ENCODE measurements around the gene ENPP7.

ENPP7 gene, protein sequence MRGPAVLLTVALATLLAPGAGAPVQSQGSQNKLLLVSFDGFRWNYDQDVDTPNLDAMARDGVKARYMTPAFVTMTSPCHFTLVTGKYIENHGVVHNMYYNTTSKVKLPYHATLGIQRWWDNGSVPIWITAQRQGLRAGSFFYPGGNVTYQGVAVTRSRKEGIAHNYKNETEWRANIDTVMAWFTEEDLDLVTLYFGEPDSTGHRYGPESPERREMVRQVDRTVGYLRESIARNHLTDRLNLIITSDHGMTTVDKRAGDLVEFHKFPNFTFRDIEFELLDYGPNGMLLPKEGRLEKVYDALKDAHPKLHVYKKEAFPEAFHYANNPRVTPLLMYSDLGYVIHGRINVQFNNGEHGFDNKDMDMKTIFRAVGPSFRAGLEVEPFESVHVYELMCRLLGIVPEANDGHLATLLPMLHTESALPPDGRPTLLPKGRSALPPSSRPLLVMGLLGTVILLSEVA

DNA sequence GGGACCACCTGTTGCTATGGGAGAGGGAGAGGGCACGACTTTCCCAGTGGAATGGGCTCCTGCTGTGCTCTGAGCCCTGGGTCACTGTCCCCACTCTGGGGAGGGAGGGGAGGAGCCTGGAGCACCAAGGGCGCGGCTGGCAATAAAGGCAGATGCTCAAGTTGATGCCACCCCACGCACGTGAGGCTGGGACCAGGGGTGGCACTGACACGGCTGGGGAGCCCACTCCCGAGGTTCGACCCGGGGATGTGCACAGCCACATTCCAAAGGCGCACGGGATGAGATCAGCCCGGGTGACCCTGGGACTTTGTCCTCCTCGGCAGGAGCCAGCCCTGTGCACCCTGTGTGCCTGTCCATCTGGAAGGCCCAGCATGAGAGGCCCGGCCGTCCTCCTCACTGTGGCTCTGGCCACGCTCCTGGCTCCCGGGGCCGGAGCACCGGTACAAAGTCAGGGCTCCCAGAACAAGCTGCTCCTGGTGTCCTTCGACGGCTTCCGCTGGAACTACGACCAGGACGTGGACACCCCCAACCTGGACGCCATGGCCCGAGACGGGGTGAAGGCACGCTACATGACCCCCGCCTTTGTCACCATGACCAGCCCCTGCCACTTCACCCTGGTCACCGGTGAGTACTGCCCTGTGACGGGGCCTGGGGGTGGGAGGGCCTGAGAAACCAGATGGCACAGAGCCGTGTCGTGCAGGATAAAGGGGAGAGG lies at the start of gene ENPP7:
ENPP7 (plus strand) TSS at position 175 of the 715 bp plus-strand sequence; CDS start at position 372, 197 bp downstream.
- H3K9me2 ChIP-seq (replicated peaks; ENCODE audit: insufficient read depth, low read length) = no peaks in the 10 kb centered on the region
- no peak within 1 kb of the TSS for H2AFZ ChIP-seq (ENCODE audit: low read depth, low read length, severe bottlenecking)
- no peaks in the 10 kb centered on the region for H3K36me3 ChIP-seq (ENCODE audit: low read length)
- no peak within 1 kb of the TSS for H3K4me2 ChIP-seq (ENCODE audit: low read depth, low read length, poor library complexity, severe bottlenecking)
- H3K27me3 ChIP-seq (ENCODE audit: low read length) = no peaks in the 10 kb centered on the region
- no peaks in the 10 kb centered on the region for H3F3A ChIP-seq (ENCODE audit: insufficient read depth)
- H3K4me3 ChIP-seq (ENCODE audit: insufficient read depth, low read length, poor library complexity, severe bottlenecking) = no peak within 1 kb of the TSS
- TF ChIP-seq EZH2phosphoT487 (conservative IDR thresholded peaks at IDR 0.05; ENCODE audit: low read length) = no peak
- TF ChIP-seq, protein P1, sequence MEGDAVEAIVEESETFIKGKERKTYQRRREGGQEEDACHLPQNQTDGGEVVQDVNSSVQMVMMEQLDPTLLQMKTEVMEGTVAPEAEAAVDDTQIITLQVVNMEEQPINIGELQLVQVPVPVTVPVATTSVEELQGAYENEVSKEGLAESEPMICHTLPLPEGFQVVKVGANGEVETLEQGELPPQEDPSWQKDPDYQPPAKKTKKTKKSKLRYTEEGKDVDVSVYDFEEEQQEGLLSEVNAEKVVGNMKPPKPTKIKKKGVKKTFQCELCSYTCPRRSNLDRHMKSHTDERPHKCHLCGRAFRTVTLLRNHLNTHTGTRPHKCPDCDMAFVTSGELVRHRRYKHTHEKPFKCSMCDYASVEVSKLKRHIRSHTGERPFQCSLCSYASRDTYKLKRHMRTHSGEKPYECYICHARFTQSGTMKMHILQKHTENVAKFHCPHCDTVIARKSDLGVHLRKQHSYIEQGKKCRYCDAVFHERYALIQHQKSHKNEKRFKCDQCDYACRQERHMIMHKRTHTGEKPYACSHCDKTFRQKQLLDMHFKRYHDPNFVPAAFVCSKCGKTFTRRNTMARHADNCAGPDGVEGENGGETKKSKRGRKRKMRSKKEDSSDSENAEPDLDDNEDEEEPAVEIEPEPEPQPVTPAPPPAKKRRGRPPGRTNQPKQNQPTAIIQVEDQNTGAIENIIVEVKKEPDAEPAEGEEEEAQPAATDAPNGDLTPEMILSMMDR (IDR thresholded peaks at IDR 0.05; ENCODE audit: insufficient read depth, low read length, poor library complexity, severe bottlenecking) = no peak
- no peak within 1 kb of the TSS for H3K27ac ChIP-seq (ENCODE audit: low read depth, low read length)
- H3K9ac ChIP-seq (ENCODE audit: low read length) = no peak within 1 kb of the TSS
- no peaks in the 10 kb centered on the region for H4K20me1 ChIP-seq (ENCODE audit: low read depth, low read length)
- no peaks in the 10 kb centered on the region for H3K79me2 ChIP-seq (ENCODE audit: insufficient read depth, low read length)
- no peaks in the 10 kb centered on the region for H3K9me3 ChIP-seq (ENCODE audit: insufficient read depth, low read length)

DNA sequence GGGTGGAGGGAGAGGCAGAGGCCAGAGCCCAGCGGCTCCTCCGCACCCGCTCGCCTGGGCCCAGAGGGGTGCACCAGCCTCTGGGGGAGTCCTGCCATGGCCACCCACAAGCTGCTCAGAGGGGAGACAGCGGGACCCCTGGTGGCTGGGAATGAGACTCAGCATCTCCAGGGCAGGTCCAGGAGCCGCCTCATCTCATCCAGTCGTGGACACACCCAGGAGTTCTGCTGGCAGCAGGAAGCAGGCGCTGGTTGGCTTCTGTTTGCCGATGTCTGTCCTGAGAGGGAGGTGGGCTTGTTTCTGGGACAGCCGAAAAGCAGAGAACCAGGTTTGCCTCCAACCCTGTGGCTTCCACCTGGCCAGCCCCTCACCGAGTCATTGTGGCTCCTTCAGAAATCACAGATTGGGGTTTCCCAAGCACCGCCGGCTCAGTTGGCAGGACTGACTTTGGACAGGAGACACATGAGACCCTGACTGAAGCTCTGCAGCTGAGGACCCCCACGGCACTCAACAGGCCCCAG lies 49.6 kb upstream of the ENPP7 start:
- H3K9ac ChIP-seq (ENCODE audit: low read length) = no peak overlapping the region
- no peaks in the 10 kb centered on the region for H3F3A ChIP-seq (ENCODE audit: insufficient read depth)
- H3K4me3 ChIP-seq (ENCODE audit: insufficient read depth, low read length, poor library complexity, severe bottlenecking) = no peak overlapping the region
- H3K79me2 ChIP-seq (ENCODE audit: insufficient read depth, low read length) = no peaks in the 10 kb centered on the region
- no peaks in the 10 kb centered on the region for H3K9me2 ChIP-seq (replicated peaks; ENCODE audit: insufficient read depth, low read length)
- no peaks in the 10 kb centered on the region for H3K9me3 ChIP-seq (ENCODE audit: insufficient read depth, low read length)
- H2AFZ ChIP-seq (ENCODE audit: low read depth, low read length, severe bottlenecking) = no peak overlapping the region
- no peaks in the 10 kb centered on the region for H3K36me3 ChIP-seq (ENCODE audit: low read length)
- no peak overlapping the region for H3K27ac ChIP-seq (ENCODE audit: low read depth, low read length)
- H3K4me2 ChIP-seq (ENCODE audit: low read depth, low read length, poor library complexity, severe bottlenecking) = no peak overlapping the region
- TF ChIP-seq, protein P1 (IDR thresholded peaks at IDR 0.05; ENCODE audit: insufficient read depth, low read length, poor library complexity, severe bottlenecking) = no peak
- H3K27me3 ChIP-seq (ENCODE audit: low read length) = no peaks in the 10 kb centered on the region
- no peaks in the 10 kb centered on the region for H4K20me1 ChIP-seq (ENCODE audit: low read depth, low read length)

DNA sequence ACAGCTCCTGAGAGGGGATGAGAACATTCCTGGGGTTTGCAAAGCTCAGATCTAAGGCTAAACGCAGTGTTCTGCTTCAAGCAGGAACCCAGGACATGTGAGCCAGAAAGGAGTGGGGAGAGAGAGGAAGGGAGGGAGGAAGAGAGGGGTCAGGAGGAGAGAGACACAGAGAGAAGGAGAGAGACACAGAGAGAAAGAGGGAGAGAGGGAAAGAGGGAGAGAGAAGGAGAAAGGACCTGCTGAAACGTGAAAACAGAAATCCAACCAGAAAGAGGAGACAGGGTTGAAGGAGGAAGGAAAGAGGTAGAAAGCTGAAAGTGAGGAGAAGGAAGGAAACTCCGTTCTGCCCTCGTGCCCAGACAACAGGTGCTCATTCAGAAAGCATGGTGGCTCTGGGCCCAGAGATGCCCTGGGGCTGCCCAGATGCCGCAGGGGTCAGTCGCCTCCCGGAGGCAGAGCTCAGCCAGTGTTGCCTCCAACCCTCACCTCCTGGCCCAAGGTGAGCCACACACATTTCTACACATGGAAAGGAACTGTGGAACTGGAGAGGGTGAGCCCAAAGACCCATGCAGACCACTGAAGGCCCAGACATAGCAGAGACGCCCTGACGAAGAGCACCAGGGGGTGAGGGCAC lies 49.0 kb upstream of the ENPP7 start:
- Histone ChIP-seq H4K20me1 (ENCODE audit: low read depth, low read length) (no peaks in the 10 kb centered on the region), H2AFZ (ENCODE audit: low read depth, low read length, severe bottlenecking) (no peak overlapping the region), H3K27ac (ENCODE audit: low read depth, low read length) (no peak overlapping the region), H3K9me3 (ENCODE audit: insufficient read depth, low read length) (no peaks in the 10 kb centered on the region), H3K4me3 (ENCODE audit: insufficient read depth, low read length, poor library complexity, severe bottlenecking) (no peak overlapping the region), H3K36me3 (ENCODE audit: low read length) (no peaks in the 10 kb centered on the region), H3K9me2 (replicated peaks; ENCODE audit: insufficient read depth, low read length) (no peaks in the 10 kb centered on the region), H3K79me2 (ENCODE audit: insufficient read depth, low read length) (no peaks in the 10 kb centered on the region), H3K4me2 (ENCODE audit: low read depth, low read length, poor library complexity, severe bottlenecking) (no peak overlapping the region), H3K27me3 (ENCODE audit: low read length) (no peaks in the 10 kb centered on the region), H3K9ac (ENCODE audit: low read length) (no peak overlapping the region), H3F3A (ENCODE audit: insufficient read depth) (no peaks in the 10 kb centered on the region)
- no peak for TF ChIP-seq EZH2phosphoT487 (conservative IDR thresholded peaks at IDR 0.05; ENCODE audit: low read length)
- TF ChIP-seq, protein P1 (IDR thresholded peaks at IDR 0.05; ENCODE audit: insufficient read depth, low read length, poor library complexity, severe bottlenecking) = no peak
